ENCODE data around the gene SGMS2. TPM values are rescaled to one million over a fixed set of nuclear protein-coding genes. Genes with fewer than 3 reads are reported as not detected.
"Not testable (repeated sequence)": the region's sequence is repeated elsewhere in the genome, so short reads cannot be mapped to it uniquely, and the experiment has no call there.

The SGMS2 gene
- total RNA-seq, 2 donors from 2014 or later = 34.9 to 49.1 TPM

DNA sequence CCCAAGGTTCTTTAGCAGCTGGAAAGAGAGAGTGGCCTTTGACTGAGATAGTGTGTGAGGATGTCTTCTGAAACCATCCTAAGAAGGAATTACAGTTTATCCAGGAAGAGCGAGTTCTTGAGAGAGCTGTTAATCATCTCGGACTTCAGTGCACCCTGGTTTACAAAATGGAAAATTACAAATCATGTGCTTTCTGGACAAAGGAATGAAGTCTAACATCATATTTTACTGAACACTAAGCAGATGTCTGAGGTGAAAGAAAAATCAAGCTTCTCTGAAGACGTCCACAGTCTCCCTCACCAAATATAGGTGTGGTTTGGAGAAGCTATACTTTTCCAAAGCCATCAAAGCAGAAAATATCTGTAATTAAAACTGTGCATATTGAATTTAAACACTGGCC lies 75.8 kb downstream of the SGMS2 start:
- H3K27ac ChIP-seq = no peak overlapping the region

DNA sequence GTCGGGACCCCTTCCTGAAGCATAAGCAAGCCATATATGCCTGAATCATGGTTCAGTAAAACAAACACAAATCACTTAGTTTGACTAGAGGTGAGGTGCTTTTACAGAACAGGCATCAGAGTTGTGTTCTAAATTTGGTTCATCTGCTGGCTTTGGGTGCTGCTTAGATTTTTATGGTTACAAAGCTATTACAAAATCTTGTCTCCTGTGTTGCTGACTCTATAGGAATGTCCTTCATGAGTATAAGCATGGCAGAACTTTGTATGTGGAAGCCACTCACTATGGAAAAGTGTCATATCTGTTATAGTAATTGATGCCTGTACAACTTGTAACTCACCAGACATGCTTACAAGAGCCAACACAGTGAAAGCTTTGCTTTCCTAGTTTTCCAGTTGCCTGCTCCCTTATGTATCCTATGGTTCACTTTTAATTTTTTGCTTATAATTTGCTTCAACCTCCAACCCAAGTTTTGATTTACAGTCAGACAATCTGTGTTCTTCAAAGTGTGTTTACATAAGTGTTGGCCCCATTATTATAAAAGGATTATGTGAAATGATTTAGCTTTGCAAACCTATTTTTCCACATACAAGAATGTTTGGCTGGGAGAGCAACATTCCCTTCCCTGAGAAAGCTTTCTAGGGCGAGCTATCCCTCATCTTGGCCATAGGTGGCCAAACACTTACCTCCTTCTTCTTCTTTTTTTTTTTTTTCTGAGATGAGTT lies 76.6 kb downstream of the SGMS2 start:
- TF ChIP-seq, protein P1, sequence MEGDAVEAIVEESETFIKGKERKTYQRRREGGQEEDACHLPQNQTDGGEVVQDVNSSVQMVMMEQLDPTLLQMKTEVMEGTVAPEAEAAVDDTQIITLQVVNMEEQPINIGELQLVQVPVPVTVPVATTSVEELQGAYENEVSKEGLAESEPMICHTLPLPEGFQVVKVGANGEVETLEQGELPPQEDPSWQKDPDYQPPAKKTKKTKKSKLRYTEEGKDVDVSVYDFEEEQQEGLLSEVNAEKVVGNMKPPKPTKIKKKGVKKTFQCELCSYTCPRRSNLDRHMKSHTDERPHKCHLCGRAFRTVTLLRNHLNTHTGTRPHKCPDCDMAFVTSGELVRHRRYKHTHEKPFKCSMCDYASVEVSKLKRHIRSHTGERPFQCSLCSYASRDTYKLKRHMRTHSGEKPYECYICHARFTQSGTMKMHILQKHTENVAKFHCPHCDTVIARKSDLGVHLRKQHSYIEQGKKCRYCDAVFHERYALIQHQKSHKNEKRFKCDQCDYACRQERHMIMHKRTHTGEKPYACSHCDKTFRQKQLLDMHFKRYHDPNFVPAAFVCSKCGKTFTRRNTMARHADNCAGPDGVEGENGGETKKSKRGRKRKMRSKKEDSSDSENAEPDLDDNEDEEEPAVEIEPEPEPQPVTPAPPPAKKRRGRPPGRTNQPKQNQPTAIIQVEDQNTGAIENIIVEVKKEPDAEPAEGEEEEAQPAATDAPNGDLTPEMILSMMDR (IDR thresholded peaks at IDR 0.05) = no peak
- intact Hi-C loops (cut with DNase I) = no loop called here
- no peak overlapping the region for H3K27ac ChIP-seq

More for the DNA sequence above, 75.8 kb downstream of the SGMS2 start:
- Histone ChIP-seq H3K36me3 (no peaks in the 10 kb centered on the region), H3K9me3 (no peaks in the 10 kb centered on the region), H3K4me1 (no peaks in the 10 kb centered on the region), H3K9ac (ENCODE audit: low read depth in 2 of 2, low read length in 2 of 2) (no peak overlapping the region), H3K27me3 (no peaks in the 10 kb centered on the region), H3K4me3 (no peak overlapping the region)
- TF ChIP-seq, protein P1 (IDR thresholded peaks at IDR 0.05) = no peak
- intact Hi-C loops (cut with DNase I) = no loop called here
- no peak for DNase-seq

DNA sequence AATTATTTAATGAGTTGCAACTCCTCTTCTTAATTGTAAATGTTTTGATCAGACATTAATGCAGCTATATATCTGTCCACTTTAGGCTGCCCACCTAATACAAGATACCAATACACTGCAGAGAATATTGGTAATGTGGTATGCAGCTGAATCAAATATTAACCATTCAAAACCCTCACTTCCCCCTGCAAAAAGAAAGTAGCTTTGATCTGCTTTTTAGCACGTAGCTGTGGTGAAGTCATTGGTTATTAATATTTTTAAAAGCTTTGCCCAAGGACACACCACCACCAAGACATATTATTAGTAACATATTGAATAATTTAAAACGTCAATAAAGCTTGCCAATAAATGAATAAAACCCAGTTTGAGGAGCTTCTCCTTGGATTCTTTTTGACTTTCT lies 78.0 kb downstream of the SGMS2 start:
- no peak overlapping the region for H3K9ac ChIP-seq (ENCODE audit: low read depth in 2 of 2, low read length in 2 of 2)
- no peak overlapping the region for H3K27ac ChIP-seq
- no peaks in the 10 kb centered on the region for H3K4me1 ChIP-seq
- H3K9me3 ChIP-seq = no peaks in the 10 kb centered on the region
- H3K36me3 ChIP-seq = no peaks in the 10 kb centered on the region
- no peak overlapping the region for H3K4me3 ChIP-seq
- DNase-seq = no peak
- TF ChIP-seq, protein P1 (IDR thresholded peaks at IDR 0.05) = no peak
- intact Hi-C loops (cut with DNase I) = no loop called here
- H3K27me3 ChIP-seq = no peaks in the 10 kb centered on the region

More for the DNA sequence above, 76.6 kb downstream of the SGMS2 start:
- H3K27me3 ChIP-seq = no peaks in the 10 kb centered on the region
- H3K4me3 ChIP-seq = no peak overlapping the region
- no peaks in the 10 kb centered on the region for H3K9me3 ChIP-seq
- DNase-seq = no peak
- no peak overlapping the region for H3K9ac ChIP-seq (ENCODE audit: low read depth in 2 of 2, low read length in 2 of 2)
- no peaks in the 10 kb centered on the region for H3K36me3 ChIP-seq
- no peaks in the 10 kb centered on the region for H3K4me1 ChIP-seq

DNA sequence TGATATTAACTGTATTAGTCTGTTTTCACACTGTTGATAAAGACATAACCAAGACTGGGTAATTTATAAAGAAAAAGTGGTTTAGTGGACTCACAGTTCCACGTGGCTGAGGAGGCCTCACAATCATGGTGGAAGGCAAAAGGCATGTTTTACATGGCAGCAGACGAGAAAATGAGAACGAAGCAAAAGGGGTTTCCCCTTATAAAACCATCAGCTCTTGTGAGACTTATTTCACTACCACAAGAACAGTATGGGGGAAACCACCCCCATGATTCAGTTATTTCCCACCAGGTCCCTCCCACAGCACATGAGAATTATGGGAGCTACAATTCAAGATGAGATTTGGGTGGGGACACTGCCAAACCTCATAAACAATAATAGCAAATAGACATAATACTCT lies 80.3 kb downstream of the SGMS2 start:
- H3K9ac ChIP-seq (ENCODE audit: low read depth in 2 of 2, low read length in 2 of 2); H3K4me1 ChIP-seq; H3K36me3 ChIP-seq; H3K9me3 ChIP-seq; H3K4me3 ChIP-seq; H3K27me3 ChIP-seq; H3K27ac ChIP-seq; intact Hi-C loops (cut with DNase I); DNase-seq: not testable (repeated sequence)

DNA sequence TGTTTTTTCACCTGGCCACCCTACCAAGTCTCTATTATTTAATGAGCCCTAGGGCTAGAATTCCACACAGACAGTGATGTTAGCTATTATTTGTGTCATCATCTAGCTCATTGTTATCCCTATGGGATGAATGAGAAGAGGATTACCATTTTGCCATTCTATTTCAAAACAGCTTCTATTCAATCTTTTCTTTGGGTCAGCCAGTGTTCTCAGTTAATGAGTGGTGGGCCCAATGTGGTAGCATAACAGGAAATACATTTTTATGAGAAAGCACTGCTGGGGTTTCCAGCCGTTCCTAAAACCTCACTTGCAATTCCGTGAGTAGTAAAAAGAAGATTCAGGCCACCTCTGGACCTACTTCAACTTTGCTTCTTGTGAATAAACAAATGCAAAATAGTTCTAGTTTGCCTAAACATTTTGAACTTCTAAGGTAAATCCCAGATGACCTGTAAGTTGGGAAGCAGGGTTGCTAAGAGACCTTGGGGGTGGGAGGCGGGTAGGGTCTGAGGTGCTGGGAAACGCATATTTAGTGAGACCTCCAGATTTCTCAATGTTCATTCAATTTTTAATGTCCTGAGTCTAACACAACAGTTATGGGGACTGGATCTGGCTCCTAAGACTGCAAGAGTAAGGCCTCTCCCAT lies 81.8 kb downstream of the SGMS2 start:
- H3K27me3 ChIP-seq = no peaks in the 10 kb centered on the region
- no peaks in the 10 kb centered on the region for H3K9me3 ChIP-seq
- H3K4me3 ChIP-seq = no peak overlapping the region
- H3K36me3 ChIP-seq = no peaks in the 10 kb centered on the region
- TF ChIP-seq, protein P1 (IDR thresholded peaks at IDR 0.05) = no peak
- H3K4me1 ChIP-seq = no peaks in the 10 kb centered on the region
- intact Hi-C loops (cut with DNase I) = no loop called here
- H3K9ac ChIP-seq (ENCODE audit: low read depth in 2 of 2, low read length in 2 of 2) = no peak overlapping the region
- no peak for DNase-seq
- no peak overlapping the region for H3K27ac ChIP-seq

DNA sequence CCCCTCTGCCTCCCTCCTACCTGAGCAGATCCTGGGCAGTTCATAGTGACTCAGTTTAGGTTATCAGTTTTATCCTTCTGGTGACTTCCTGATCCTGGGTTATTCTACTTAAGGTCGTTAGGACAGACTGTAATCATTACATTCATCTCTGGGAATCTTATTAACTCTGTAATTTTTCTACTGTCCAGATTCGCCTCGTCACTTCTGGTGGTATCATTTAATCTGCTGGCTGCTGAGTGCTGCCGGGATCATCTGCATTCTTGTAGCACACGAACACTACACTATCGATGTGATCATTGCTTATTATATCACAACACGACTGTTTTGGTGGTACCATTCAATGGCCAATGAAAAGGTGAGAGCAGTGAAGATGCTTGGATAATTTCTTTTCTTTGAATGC lies 83.6 kb downstream of the SGMS2 start:
- H3K9ac ChIP-seq (ENCODE audit: low read depth in 2 of 2, low read length in 2 of 2) = no peak overlapping the region
- no peaks in the 10 kb centered on the region for H3K27me3 ChIP-seq
- TF ChIP-seq, protein P1 (IDR thresholded peaks at IDR 0.05) = no peak
- H3K4me1 ChIP-seq = no peaks in the 10 kb centered on the region
- H3K9me3 ChIP-seq = no peaks in the 10 kb centered on the region
- intact Hi-C loops (cut with DNase I) = no loop called here
- H3K36me3 ChIP-seq = no peaks in the 10 kb centered on the region
- no peak overlapping the region for H3K4me3 ChIP-seq
- no peak overlapping the region for H3K27ac ChIP-seq
- DNase-seq = no peak

Data from colonic mucosa (tissue), 4 donors.